Endometrial microvascular endothelial cells (primary cell): ENCODE data around the gene CXXC5. TPM values are rescaled to one million over a fixed set of nuclear protein-coding genes. Genes with fewer than 3 reads are reported as not detected.

Experiments
- in situ Hi-C: cut with HindIII; loops from 2 replicates; pipeline ENCODE4 v1.10.0; 2017; ENCODE audit warnings: low sequenced_read_pairs, low pct_unique_long_range_greater_than_20kb; ENCODE audit errors: inconsistent ontology term
- total RNA-seq: library from RNA; depleted of rRNA; stranded (reverse); fragments of >200 nt; gene quantifications from one replicate; pipeline ENCODE4 v1.2.3, GENCODE V29; 2015; ENCODE audit errors: inconsistent ontology term

Gene CXXC5
- total RNA-seq, 1 donor from 2014 or later: 1.5 TPM

- in situ Hi-C loops: loop anchor here (25.0 kb wide), 1 partner anchor 125 kb away; no protein-coding TSS in a partner anchor
These were observed 11.2 kb upstream of the CXXC5 start for GRCh38 chr5:139636975-139637408.

GRCh38 chr5:139637438-139638089 is 10.6 kb upstream of the CXXC5 start:
- in situ Hi-C loops: loop anchor here (25.0 kb wide), 1 partner anchor 125 kb away; no protein-coding TSS in a partner anchor

- in situ Hi-C loops: loop anchor here (25.0 kb wide), 1 partner anchor 124 kb away; no protein-coding TSS in a partner anchor
These were observed 9.9 kb upstream of the CXXC5 start for GRCh38 chr5:139638090-139638735.

- in situ Hi-C loops: loop anchor here (25.0 kb wide), 1 partner anchor 123 kb away; no protein-coding TSS in a partner anchor
These were observed 9.2 kb upstream of the CXXC5 start for GRCh38 chr5:139638736-139639618.

- in situ Hi-C loops: loop anchor here (10.0 to 25.0 kb wide), 2 partner anchors 65 to 123 kb away; no protein-coding TSS in a partner anchor
These were observed 8.3 kb upstream of the CXXC5 start for GRCh38 chr5:139639619-139640380.

- in situ Hi-C loops: loop anchor here (10.0 to 25.0 kb wide), 2 partner anchors 64 to 122 kb away; no protein-coding TSS in a partner anchor
These were observed 7.6 kb upstream of the CXXC5 start for GRCh38 chr5:139640421-139641115.

- in situ Hi-C loops: loop anchor here (10.0 to 25.0 kb wide), 2 partner anchors 63 to 121 kb away; no protein-coding TSS in a partner anchor
These were observed 6.8 kb upstream of the CXXC5 start for GRCh38 chr5:139641116-139642080.

- in situ Hi-C loops: loop anchor here (10.0 to 25.0 kb wide), 2 partner anchors 63 to 120 kb away; no protein-coding TSS in a partner anchor
These were observed 5.9 kb upstream of the CXXC5 start for GRCh38 chr5:139642213-139642612.

GRCh38 chr5:139642891-139643871 is 5.0 kb upstream of the CXXC5 start:
- in situ Hi-C loops: loop anchor here (10.0 to 25.0 kb wide), 2 partner anchors 62 to 119 kb away; no protein-coding TSS in a partner anchor

- in situ Hi-C loops: loop anchor here (10.0 to 25.0 kb wide), 2 partner anchors 61 to 118 kb away; no protein-coding TSS in a partner anchor
These were observed 4.1 kb upstream of the CXXC5 start for GRCh38 chr5:139644001-139644456.

GRCh38 chr5:139644646-139645429 is 3.3 kb upstream of the CXXC5 start:
- in situ Hi-C loops: loop anchor here (10.0 to 25.0 kb wide), 2 partner anchors 60 to 117 kb away; no protein-coding TSS in a partner anchor

GRCh38 chr5:139645430-139645871 is 2.7 kb upstream of the CXXC5 start:
- in situ Hi-C loops: loop anchor here (10.0 to 25.0 kb wide), 2 partner anchors 59 to 117 kb away; no protein-coding TSS in a partner anchor

GRCh38 chr5:139646111-139646510 is 2.0 kb upstream of the CXXC5 start:
- in situ Hi-C loops: loop anchor here (10.0 to 25.0 kb wide), 2 partner anchors 59 to 116 kb away; no protein-coding TSS in a partner anchor

GRCh38 chr5:139646912-139647505 is 1.1 kb upstream of the CXXC5 start:
- in situ Hi-C loops: loop anchor here (10.0 to 25.0 kb wide), 2 partner anchors 58 to 115 kb away; no protein-coding TSS in a partner anchor
